Fibroblast of mammary gland (primary cell): Measurements from ENCODE around the gene SH3BP4.
"Not testable (repeated sequence)": the region's sequence is repeated elsewhere in the genome, so short reads cannot be mapped to it uniquely, and the experiment has no call there.

Source experiments
- DNase-seq: peaks from one replicate; pipeline ENCODE4 v3.0.0-alpha.2; 2010; ENCODE audit warnings: low read depth
- H3K4me3 ChIP-seq: 2 replicates; pipeline ENCODE4 v1.5.1; 2011; ENCODE audit warnings: low read depth, mild to moderate bottlenecking, low read length, moderate library complexity; ENCODE audit not compliant: control insufficient read depth
- CTCF ChIP-seq: conservative IDR thresholded peaks from 2 replicates; pipeline ENCODE4 v1.5.1; 2011; ENCODE audit warnings: low read depth, low read length, inconsistent platforms; ENCODE audit not compliant: control insufficient read depth, insufficient read depth

Gene SH3BP4

DNA sequence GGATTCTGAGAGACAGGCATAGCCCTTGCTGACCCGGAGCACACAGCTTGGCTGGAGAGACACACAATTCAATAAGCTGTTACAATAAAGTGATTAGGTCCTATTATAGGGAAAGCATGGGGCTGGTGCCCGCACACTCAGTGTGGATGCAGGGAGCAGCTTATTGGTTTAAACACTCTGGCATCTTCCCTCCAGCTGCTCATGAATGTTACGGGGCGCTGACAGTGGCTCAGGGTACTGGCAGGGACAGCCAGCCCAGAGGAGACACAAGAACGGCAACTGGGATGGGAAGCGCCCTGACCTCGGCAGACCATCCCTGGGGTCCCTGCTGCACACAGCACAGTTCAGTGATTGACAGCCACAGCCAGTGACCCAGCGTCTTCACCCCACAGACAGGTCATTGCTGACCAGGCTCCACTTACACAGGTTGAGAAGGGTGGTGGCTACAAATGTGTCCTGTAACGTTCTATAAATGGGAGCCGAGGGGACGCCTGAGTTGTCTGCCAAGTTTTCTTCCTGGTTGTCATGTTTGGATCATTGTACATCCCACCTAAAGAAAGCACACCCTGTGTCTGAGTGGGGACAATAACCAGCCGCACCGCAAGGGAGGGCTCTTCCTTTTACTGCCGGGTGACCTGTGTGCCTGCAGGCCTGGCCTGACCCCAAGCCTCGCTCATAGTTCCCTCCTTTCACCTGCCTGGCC is 60.3 kb downstream of the SH3BP4 start:
- no peak for DNase-seq
- no peak overlapping the region for H3K4me3 ChIP-seq
- no peak for TF ChIP-seq CTCF

DNA sequence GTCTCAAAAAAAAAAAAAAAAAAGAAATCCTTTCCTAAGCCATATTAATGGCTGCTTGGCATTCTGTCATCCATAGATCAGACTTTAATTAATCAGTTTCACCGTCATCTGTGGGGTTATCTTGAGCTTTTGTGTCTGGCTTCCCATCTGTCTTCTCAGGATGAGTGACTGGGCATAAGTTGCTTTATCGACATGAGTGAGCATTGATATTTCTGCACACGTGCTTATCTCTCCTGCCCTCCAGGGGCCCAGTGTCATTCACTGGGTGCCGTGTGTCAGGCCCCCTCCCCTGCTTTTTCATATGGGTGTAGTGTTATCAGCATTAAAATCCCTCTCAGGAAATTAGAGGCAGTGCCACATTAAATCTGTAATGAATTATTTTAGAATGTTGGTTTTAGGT is 65.6 kb downstream of the SH3BP4 start:
- TF ChIP-seq CTCF: no peak
- no peak for DNase-seq
- no peak overlapping the region for H3K4me3 ChIP-seq

- TF ChIP-seq CTCF: no peak
- DNase-seq: no peak
- no peak overlapping the region for H3K4me3 ChIP-seq
Observed at GRCh38 chr2:235018838-235019237, 67.0 kb downstream of the SH3BP4 start.

DNA sequence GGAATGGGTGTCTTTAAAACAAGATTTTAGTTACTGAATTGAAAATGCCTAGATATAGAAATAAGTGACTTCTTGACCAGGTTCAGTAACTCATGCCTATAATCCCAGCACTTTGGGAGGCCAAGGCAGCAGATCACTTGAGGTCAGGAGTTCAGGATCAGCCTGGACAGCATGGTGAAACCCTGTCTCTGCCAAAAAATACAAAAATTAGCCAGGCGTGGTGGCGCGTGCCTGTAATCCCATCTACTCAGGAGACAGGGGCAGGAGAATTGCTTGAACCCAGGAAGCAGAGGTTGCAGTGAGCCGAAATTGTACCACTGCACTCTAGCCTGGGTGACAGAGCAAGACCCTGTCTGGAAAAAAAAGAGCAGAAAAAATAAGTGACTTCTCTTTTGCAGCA is 68.3 kb downstream of the SH3BP4 start:
- not testable (repeated sequence) for H3K4me3 ChIP-seq, DNase-seq

- DNase-seq: peak; percentile 95
- H3K4me3 ChIP-seq: no peak overlapping the region
- TF ChIP-seq CTCF: no peak
Observed at GRCh38 chr2:235021752-235022151, 69.9 kb downstream of the SH3BP4 start.

GRCh38 chr2:235024191-235024860 is 72.5 kb downstream of the SH3BP4 start:
- H3K4me3 ChIP-seq: no peak overlapping the region
- TF ChIP-seq CTCF: no peak
- no peak for DNase-seq

- no peak for TF ChIP-seq CTCF
- DNase-seq: no peak
- no peak overlapping the region for H3K4me3 ChIP-seq
Observed at GRCh38 chr2:235024931-235025773, 73.3 kb downstream of the SH3BP4 start.
